ENCODE results near the gene ARTN.

ARTN gene

DNA sequence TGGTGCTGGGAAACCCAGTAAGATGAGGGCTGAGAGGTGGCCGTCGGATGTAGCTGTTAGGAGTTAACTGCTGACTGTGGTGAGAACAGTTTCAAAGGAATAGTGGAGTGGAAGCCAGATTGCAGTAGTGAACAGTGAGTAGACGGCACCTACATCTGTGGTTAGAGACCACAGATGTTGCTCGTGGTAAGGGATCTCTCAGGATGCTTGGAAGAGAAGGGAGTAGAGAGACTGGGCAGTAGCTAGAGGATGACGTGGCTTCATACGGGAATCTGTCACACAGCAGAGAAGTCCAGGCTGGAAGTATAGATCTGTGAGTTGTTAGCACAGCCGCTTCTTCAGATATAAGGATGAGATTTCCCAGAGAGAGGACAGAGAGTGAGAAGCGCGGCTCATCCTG lies 7.8 kb upstream of the ARTN start:
- DNase-seq: no peak

GRCh38 chr1:43930168-43930948 lies 3.2 kb upstream of the ARTN start:
- DNase-seq: peak; percentile 69

DNA sequence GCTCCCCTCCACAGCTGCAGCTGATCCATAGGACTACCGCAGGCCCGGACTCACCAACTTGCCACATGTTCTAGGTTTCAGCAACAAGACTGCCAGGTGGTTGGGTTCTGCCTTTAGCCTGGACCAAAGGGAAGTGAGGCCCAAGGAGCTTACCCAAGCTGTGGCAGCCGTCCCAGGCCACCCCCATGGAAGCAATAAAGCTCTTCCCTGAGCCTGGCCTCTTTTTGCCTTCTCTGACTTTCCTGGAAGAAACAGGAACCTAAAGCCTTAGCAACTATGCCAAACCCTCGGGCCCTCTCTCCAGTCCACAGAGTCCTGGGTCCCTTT lies 2.7 kb upstream of the ARTN start:
- no peak for DNase-seq

- DNase-seq: no peak
Measured at GRCh38 chr1:43931711-43932660, 1.6 kb upstream of the ARTN start.

DNA sequence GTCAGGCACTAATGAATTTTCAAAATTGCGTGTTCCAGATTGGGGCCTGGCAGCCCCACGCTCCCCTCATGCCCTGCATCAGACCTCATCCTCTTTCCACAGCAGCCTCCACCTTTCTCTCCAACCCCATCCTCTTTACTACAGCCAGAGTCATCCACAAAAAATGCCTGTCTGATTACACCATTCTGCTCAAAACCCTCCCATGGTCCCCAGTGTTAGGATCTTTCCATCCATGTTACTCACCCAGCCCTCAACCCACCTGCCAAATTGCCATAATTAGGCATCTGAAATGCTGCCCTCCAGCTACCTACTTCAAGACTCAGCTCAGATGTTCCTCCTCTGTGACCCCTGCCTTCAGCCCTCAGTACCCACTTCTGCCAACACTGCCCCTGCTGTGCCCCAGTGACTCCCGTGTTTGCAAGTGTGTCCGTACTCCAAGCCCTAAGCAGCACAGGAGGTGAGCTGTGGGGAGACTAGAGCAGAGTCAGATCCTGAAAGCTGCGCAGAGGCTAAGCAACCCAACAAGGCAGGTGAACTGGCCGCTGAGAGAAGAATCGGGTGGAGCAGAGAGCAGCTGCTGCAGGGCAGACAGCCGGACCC lies 715 bp upstream of the ARTN start:
- DNase-seq: no peak

DNA sequence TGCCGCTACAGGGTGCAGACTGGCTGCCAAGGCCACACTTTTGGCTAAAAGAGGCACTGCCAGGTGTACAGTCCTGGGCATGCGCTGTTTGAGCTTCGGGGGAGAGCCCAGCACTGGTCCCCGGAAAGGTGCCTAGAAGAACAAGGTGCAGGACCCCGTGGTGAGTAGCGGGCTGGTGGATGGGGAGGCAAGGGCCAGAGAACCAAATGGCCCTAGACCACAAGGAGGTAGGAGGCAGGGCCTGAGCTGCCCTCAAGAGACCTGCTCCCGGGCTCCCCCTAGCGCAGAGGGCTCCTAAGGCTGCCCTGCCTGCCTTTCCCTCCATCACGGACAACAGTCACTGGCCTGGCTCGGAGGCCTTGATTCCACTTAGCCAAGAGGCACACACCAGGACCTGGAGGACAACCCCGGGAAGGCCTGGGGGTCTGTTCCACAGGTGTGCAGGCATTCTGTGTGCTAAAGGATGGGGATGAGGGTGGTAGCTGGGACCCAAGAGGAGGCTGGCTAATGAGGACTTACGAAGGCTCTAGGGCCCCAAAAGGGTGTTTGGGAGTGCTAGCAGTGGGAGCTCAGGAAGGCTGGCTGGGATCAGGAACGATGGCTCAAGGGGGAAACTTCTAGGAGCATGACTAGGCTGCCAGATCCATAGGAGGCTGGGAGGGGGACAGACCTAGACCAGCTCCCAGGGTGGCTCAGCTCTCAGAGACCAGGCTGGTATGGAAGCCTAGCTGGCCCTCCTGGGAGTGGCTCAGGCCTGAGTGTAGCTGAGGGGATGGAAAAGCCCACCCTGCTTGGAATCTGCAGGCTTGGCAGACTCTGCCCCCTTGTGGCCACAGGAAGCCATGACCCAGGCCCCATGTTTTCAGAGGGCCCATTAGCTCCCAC lies 742 bp downstream of the ARTN start:
- peak; percentile 83 for DNase-seq

- no peak for DNase-seq
Measured at GRCh38 chr1:43934986-43935324, 1.4 kb downstream of the ARTN start.

GRCh38 chr1:43935711-43936427 lies 2.3 kb downstream of the ARTN start:
- no peak for DNase-seq

GRCh38 chr1:43936431-43937151 lies 3.0 kb downstream of the ARTN start:
- DNase-seq: no peak

GRCh38 chr1:43937179-43937865 lies 3.7 kb downstream of the ARTN start:
- no peak for DNase-seq

GRCh38 chr1:43938383-43938782 lies 4.8 kb downstream of the ARTN start:
- no peak for DNase-seq

DNA sequence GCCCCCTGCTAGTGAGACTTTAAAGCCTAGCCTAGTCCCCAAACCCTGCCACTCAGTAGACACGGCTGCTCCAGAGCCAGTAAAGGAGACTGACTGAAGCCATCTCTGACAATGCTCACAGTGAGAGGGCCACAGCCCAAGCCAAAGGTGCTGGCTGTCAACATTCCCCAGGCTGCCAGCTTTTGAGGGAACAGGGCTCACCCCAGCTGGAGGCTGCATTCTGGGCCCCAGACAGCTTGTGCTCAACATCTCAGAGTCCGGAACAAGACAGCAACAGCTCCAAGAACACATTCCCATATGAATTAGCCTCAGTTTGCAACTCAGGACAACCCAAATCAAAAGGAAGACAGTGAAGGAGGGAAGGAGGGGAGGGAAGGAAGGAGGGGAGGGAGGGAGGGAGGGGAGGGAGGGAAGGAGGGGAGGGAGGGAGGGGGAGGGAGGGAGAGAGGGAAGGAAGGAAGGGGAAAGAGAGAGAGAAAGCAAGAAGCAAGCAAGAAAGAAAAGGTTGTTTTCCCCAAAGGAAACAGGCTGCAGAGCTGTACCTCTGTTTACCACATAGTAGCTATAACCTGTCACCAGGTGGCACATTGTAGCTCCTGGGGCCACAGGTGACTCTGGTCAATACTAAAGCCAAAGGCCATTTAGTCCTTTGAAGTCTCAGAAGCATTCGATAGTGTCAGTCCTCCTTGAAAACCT lies 5.4 kb downstream of the ARTN start:
- DNase-seq: no peak

GRCh38 chr1:43942411-43942810 lies 8.8 kb downstream of the ARTN start:
- DNase-seq: no peak

DNA sequence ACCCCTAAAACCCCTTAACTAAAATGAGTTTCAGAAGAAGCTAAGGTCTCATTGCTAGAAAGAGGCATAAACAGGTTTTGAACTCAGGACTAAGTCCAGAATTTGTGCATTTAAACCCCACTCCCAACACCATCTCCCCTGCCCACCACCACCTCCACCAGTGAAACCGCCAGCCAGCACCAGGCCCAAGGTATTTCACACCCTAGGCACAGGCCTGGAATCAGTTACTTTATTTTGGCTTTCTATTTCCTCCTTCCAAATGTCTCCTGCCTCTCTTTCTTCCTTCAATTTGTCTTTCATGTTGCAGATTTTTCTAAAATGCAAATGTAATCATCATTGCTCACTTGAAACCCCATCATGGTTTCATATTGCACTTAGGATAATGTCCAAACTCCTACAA lies 11.3 kb downstream of the ARTN start:
- DNase-seq: no peak

- DNase-seq: no peak
Measured at GRCh38 chr1:43945674-43946235, 12.2 kb downstream of the ARTN start.

DNA sequence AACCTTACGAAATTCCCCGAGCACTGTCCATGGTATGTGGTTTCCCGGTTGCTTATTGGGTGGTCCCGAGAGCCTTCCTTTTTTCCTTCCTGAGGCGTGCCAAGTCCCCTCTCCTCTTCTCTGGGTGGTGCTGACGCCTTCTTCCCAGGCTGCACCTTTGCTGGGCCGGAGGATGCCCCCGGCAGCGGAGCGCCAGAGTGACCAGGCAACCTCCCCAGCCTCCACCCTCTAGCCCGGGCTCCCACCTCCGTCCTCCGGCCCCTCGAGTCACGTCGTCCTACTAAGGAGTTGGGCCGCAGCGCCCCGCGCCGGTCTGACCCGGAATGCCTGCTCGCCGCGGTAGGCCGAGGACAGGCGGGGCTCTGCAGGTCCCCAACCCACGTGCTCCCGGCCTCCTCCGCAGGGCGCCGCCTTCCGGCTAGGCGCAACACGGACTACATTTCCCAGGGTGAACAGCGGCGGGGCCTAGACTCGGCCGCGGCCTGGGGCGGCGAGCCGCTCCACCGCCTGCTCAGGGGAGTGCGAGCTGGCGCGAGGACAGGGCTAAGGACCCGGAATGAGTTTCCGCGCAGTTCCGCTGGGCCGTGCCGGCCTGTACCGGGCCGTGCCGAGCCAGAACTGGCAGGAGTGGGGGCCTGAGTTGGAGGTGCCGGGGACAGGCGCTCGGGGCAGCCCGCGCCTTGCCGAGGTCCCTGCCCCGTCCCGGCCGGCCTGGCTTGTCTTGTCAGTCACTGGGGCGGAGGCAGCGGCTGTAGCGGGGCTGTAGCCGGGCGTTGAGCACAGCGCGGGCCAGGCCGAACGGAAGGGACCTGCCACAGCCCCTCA lies 12.8 kb downstream of the ARTN start, which contains the start of gene IPO13:
Gene IPO13, plus strand, starts transcription at position 715 of the 825 bp plus-strand sequence. CDS start 651 bp downstream, outside the sequence.
- peak; percentile 98 for DNase-seq

DNA sequence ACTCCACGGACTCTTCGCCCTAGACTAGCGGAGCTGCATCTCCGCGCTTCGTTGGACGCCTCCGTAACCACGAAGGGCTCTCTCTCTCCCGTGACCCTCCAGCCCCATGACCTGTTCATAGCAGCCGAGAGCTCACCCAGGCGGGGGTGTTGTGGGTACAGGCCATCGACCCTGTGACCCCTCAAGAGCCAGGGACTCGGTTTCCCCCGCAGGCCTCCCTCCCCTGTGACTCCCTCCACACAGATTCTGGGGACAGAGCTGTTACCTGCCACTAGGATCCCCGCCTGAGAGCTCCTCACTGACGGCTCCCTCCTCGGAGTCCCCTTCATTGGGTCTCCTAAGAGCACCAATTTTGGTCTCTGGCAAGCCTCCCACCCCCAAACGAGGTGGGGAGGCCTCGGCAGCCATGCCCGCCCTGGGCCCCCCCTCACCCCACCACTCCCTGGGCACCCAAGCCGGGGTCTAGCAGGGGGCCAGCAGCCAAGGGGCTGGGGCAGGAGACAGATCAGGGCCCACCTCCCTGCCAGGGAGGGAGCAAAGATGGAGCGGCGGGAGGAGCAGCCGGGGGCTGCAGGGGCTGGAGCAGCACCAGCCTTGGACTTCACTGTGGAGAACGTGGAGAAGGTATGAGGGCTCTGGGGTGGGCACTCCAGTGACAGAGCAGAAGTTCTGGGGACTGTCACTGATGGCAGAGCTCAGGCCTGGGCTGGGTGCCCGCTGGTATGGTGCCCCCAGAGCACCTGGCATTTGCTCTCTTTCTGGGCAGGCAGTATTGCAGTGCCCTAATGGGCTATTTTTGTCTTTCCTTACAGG lies 13.7 kb downstream of the ARTN start:
- DNase-seq: no peak
